GM18507 (cell line): Measurements from ENCODE around the gene CAB39.
A peak's percentile ranks its signal among the peaks of the same experiment; 100 is the strongest.

ENCODE experiments used
- DNase-seq: peaks from one replicate; pipeline ENCODE4 v3.0.0; 2011; ENCODE audit warnings: low read depth; ENCODE audit not compliant: insufficient read length; ENCODE audit errors: extremely low spot score
- FAIRE-seq: peaks from 2 replicates; lab custom pipeline; 2011; peaks lifted over from hg19 to GRCh38; lab: Jason Lieb, UNC

Gene CAB39

GRCh38 chr2:230739961-230740360 lies 27.3 kb downstream of the CAB39 start:
- DNase-seq (no peak), FAIRE-seq (no peak)

- DNase-seq (no peak), FAIRE-seq (no peak)
Measured at GRCh38 chr2:230742781-230743180, 30.1 kb downstream of the CAB39 start.

GRCh38 chr2:230746213-230746612 lies 33.6 kb downstream of the CAB39 start:
- no peak for DNase-seq
- FAIRE-seq = no peak

- FAIRE-seq = no peak
- DNase-seq = no peak
Measured at GRCh38 chr2:230748087-230748486, 35.4 kb downstream of the CAB39 start.

- no peak for DNase-seq
- FAIRE-seq = no peak
Measured at GRCh38 chr2:230749111-230749510, 36.5 kb downstream of the CAB39 start.

GRCh38 chr2:230751062-230751461 lies 38.4 kb downstream of the CAB39 start:
- DNase-seq = no peak

GRCh38 chr2:230754200-230754599 lies 41.6 kb downstream of the CAB39 start:
- no peak for DNase-seq
- no peak for FAIRE-seq

More at GRCh38 chr2:230751062-230751461, 38.4 kb downstream of the CAB39 start:
- FAIRE-seq = peak; percentile 54

DNA sequence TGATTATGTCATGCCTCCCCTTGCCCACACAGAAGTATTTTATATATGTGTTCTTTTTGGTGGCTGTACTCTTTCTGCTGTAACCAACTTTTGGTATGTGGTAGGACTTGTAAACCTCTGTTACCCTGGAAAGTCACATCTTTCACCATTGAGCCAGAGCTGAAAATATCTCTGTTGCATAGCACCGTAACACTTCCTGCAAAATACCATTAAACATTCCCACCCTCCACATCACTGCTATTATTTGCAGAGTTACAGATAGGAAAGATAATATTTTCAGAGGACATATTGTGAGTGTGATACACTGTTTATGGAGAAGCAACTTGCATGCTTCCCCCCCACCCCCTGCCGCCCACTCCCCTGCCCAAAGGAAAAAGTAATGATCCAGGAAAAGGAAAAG lies 44.8 kb downstream of the CAB39 start:
- FAIRE-seq (no peak), DNase-seq (no peak)

GRCh38 chr2:230758566-230759480 lies 46.2 kb downstream of the CAB39 start:
- DNase-seq (no peak), FAIRE-seq (peak; percentile 70)

- no peak for DNase-seq
- no peak for FAIRE-seq
Measured at GRCh38 chr2:230759481-230760167, 47.0 kb downstream of the CAB39 start.

DNA sequence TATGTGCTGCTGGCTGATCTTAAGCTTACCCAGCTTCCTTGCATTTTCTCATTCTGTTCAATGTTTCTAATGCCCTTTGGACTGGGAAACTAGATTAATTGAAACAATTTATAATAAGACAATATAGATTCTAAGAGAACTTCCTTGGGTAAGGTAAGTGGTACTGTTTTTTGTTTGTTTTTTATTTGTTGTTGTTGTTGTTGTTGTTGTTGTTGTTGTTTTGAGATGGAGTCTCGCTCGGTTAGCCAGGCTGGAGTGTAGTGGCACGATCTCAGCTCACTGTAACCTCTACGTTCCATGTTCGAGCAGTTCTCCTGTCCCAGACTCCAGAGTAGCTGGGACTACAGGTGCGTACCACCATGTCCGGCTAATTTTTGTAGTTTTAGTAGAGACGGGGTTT lies 49.1 kb downstream of the CAB39 start:
- FAIRE-seq = no peak
- DNase-seq = no peak

DNA sequence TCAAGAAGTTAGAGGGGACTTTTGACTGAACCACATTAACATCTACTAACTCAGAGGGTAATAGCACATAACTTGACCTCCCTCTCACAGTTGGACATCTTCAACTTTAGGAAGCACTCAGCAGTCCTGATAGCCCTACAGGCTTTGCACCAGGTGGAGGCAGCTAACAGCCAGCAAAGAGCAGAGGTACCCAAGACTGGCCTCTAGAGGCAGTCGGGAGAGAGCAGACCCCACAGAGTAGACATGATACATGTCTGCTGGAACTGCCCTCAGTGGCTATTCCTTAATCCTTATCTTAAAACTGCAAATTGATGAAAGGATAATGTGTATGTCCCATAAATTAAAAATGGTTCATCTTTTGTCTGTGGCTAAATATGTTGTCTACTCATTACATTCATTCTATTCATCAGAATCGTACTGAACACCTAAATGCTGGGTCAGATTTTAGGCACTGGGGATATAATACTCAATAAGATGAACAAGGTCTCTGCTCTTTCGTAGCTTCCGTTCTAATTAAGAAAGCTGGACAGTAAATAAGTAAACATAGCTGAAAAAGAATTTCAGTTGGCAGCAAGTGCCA lies 49.8 kb downstream of the CAB39 start:
- DNase-seq (no peak), FAIRE-seq (peak; percentile 39)

DNA sequence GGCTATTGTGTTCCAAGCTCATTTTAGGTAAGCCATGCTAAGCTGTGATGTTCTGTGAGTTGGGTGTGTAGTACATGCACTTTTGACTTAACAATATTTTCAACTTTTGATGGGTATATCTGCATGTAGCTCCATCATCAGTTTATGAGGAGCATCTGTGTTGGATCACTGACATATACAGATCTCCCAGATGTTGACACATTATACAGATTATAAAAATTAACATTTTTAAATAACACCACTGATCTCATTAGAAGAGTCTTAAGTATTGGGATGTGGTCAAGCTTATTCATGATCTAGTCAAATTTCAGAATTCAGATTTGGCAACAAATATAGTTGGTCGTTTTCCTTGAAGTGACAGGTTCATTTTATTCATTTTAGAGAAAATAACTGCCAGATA lies 51.7 kb downstream of the CAB39 start:
- no peak for FAIRE-seq

DNA sequence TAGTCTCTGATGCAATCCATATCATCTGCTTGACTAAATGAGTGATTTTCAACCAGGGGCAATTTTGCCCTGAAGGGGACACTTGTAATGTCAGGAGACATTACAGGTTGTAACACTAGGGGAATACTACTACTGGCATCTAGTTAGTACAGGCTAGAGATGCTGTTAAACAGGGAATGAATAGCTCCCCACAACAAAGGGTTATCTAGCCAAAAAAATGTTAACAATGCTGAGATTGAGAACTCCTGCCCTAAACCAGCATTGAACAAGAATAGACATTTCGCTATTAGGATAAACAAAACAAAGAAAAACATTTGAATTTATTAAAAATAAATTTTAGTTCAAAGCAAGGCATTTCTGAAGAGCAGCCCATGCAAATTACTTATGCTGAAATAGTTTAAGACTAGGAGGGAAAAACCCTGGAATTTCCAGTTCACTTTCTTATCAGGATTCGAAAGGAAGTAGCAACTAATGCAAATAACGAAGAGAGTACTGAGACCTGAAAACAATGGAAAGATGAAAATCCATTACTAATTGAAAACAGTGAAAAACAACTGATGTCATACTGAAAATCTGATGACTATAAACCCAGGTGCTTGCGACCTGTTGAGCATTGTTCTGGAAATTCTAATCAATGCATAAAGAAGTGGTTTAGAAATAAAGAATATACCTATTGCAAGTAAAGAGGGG lies 53.1 kb downstream of the CAB39 start:
- DNase-seq (no peak), FAIRE-seq (no peak)

More for the DNA sequence above, 51.7 kb downstream of the CAB39 start:
- no peak for DNase-seq

DNA sequence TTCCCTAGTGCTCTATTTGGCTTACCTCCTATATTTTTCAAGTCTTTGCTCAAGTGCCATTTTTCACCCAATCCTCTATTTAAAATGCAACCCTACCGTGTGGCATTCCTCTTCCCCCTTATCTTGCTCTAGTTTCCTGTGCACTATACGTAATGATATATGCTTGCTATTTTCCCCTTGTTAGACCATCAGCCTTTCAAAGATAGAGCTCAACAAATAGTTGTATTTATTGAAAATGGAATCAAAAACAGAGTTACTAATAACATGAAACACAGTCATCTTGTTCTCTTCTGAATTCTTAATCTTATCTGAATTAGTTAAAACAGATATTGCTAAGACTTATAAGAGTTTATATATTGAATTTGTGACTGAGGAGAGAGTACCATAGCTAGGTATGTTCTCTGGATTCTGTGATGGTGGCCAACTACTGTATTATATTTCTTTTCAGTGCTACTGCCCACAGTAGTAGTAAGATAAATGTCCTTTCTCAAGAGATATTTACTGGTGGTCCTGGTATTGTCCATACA lies 55.3 kb downstream of the CAB39 start:
- no peak for FAIRE-seq

GRCh38 chr2:230770804-230771203 lies 58.2 kb downstream of the CAB39 start:
- FAIRE-seq = no peak
- no peak for DNase-seq

More for the DNA sequence above, 55.3 kb downstream of the CAB39 start:
- no peak for DNase-seq

GRCh38 chr2:230772156-230772555 lies 59.5 kb downstream of the CAB39 start:
- no peak for DNase-seq
- no peak for FAIRE-seq

DNA sequence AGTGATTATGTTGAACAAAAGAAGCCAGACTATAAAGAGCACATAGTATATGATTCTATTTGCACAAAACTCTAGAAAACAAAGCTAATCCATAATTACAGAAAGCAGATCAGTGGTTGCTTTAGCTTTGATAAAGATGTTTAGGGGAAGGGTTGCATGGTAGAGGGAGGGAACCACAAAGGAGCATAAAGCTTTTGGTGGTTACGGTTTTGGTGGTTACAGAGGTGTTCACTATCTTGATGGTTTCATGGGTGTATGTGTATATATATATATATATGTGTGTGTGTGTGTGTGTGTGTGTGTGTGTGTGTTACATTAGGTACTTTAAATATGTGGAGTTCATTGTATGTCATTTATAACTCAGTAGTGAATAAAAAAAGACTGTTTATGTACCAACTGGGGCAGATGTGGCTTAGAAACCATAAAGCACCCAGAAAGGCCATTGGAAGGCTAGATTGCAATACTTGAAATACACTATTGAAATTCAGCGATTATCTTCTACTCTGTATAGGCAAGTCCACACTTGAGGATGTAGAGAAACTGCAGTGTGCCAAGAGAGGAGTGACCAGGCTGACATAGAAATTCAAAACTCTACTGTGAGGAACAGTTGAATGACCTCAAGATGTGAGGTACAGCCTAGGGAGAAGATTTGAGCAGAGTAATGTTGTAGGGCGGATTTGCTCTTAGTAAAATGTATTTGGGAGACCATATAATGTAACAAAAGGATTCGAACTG lies 60.6 kb downstream of the CAB39 start:
- DNase-seq = no peak
- FAIRE-seq = no peak

DNA sequence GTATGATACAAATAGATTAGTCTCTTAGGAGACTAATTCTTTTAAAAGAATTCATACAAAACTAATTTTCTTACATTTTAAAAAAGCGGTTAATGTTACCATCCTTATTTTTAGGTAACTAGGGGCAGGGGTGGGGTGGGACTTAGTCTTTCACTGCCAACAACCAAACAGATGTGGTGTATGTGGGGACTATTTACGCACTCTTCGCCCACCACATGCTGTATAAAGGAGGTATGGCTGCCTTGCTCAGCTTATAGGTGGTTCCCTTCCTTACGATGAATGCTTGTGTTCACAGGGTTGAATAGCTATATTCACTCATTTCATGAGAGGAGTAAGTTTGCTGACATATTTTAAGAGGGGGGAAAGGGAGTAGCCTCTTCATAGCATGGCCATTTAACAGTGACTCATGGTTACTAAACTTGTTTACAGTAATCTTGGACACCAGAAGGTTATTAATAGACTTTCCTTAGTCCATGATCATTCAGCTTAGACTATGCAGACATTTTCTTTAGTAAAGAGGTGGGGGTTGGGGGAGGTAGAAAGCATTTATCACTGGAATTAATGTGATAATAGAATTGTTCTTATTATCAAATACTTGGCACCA lies 61.8 kb downstream of the CAB39 start:
- DNase-seq (no peak), FAIRE-seq (no peak)
